Trophoblast cell (in vitro differentiated cells and primary cell): ENCODE results near the gene PDE6A.

Experiments
- DNase-seq, 2 donors: peaks; one replicate each; pipeline ENCODE4 v3.0.0-alpha.2; 2016
- H2AFZ ChIP-seq: 2 replicates; pipeline ENCODE4 v1.6.1; 2013; ENCODE audit warnings: low read length, moderate library complexity, mild to moderate bottlenecking; ENCODE audit not compliant: insufficient read depth, poor library complexity
- H2AK5ac ChIP-seq: 2 replicates; pipeline ENCODE4 v1.6.1; 2013; ENCODE audit warnings: mild to moderate bottlenecking, low read length
- H2BK120ac ChIP-seq: 2 replicates; pipeline ENCODE4 v1.6.1; 2013; ENCODE audit warnings: low read length, mild to moderate bottlenecking, moderate library complexity; ENCODE audit not compliant: insufficient read depth, poor library complexity
- H2BK12ac ChIP-seq: 2 replicates; pipeline ENCODE4 v1.6.1; 2013; ENCODE audit warnings: mild to moderate bottlenecking, low read length, moderate library complexity
- H2BK5ac ChIP-seq: 2 replicates; pipeline ENCODE4 v1.6.1; 2013; ENCODE audit warnings: low read length, low read depth, moderate library complexity, mild to moderate bottlenecking; ENCODE audit not compliant: poor library complexity
- H3K14ac ChIP-seq: 2 replicates; pipeline ENCODE4 v1.6.1; 2013; ENCODE audit warnings: mild to moderate bottlenecking, low read length
- H3K18ac ChIP-seq: 2 replicates; pipeline ENCODE4 v1.6.1; 2013; ENCODE audit warnings: mild to moderate bottlenecking, low read length
- H3K23ac ChIP-seq: 2 replicates; pipeline ENCODE4 v1.6.1; 2013; ENCODE audit warnings: low read length
- H3K27ac ChIP-seq: 2 replicates; pipeline ENCODE4 v1.5.1; 2013; ENCODE audit warnings: low read depth, mild to moderate bottlenecking, inconsistent platforms, low read length, moderate library complexity
- H3K27me3 ChIP-seq: 2 replicates; pipeline ENCODE4 v1.6.1; 2013; ENCODE audit warnings: inconsistent platforms, mild to moderate bottlenecking, low read length, moderate library complexity; ENCODE audit not compliant: insufficient read depth
- H3K36me3 ChIP-seq, 2 experiments: 1 replicate in 1 of 2; 2 replicates in 1 of 2; pipeline ENCODE4 v1.6.1; 2013; ENCODE audit warnings: low read length in 2 of 2, mild to moderate bottlenecking in 2 of 2, moderate library complexity in 1 of 2; ENCODE audit not compliant: insufficient read depth in 2 of 2, control insufficient read depth in 1 of 2
- H3K4ac ChIP-seq: 2 replicates; pipeline ENCODE4 v1.6.1; 2013; ENCODE audit warnings: low read depth, mild to moderate bottlenecking, low read length, moderate library complexity
- H3K4me1 ChIP-seq, 2 experiments: 1 replicate in 1 of 2; 2 replicates in 1 of 2; pipeline ENCODE4 v1.6.1; 2013; ENCODE audit warnings: low read length in 2 of 2, mild to moderate bottlenecking in 2 of 2, moderate library complexity in 1 of 2; ENCODE audit not compliant: insufficient read depth in 2 of 2, control insufficient read depth in 1 of 2
- H3K4me2 ChIP-seq: 2 replicates; pipeline ENCODE4 v1.6.1; 2013; ENCODE audit warnings: inconsistent platforms, mild to moderate bottlenecking, low read length, moderate library complexity
- H3K4me3 ChIP-seq: 2 replicates; pipeline ENCODE4 v1.5.1; 2013; ENCODE audit warnings: mild to moderate bottlenecking, low read depth, low read length, inconsistent platforms
- H3K79me1 ChIP-seq: one replicate; pipeline ENCODE4 v1.6.1; 2013; ENCODE audit warnings: low read length
- H3K79me2 ChIP-seq: 2 replicates; pipeline ENCODE4 v1.6.1; 2013; ENCODE audit warnings: low read length, mild to moderate bottlenecking; ENCODE audit not compliant: control insufficient read depth, insufficient read depth, poor library complexity
- H3K9ac ChIP-seq: 2 replicates; pipeline ENCODE4 v1.6.1; 2013; ENCODE audit warnings: mild to moderate bottlenecking, low read length
- H3K9me3 ChIP-seq: 2 replicates; pipeline ENCODE4 v1.6.1; 2013; ENCODE audit warnings: low read depth, mild to moderate bottlenecking, control low read depth, inconsistent platforms, low read length; ENCODE audit not compliant: insufficient read depth
- H4K12ac ChIP-seq: 2 replicates; pipeline ENCODE4 v1.6.1; 2013; ENCODE audit warnings: low read depth, mild to moderate bottlenecking, low read length, moderate library complexity
- H4K8ac ChIP-seq: 2 replicates; pipeline ENCODE4 v1.6.1; 2013; ENCODE audit warnings: low read depth, mild to moderate bottlenecking, low read length, moderate library complexity
- H4K91ac ChIP-seq: one replicate; pipeline ENCODE4 v1.6.1; 2013; ENCODE audit warnings: low read depth, mild to moderate bottlenecking, low read length, moderate library complexity
- WGBS: extraction: QIAGEN DNeasy Blood & Tissue Kit; methylation state at CpG from one replicate; pipeline ENCODE4 v1.1.7; 2013; ENCODE audit warnings: missing lambda C conversion rate; ENCODE audit not compliant: insufficient read length, insufficient coverage; ENCODE audit errors: extremely low coverage; 5-methylcytosine and 5-hydroxymethylcytosine counted together

Gene PDE6A

DNA sequence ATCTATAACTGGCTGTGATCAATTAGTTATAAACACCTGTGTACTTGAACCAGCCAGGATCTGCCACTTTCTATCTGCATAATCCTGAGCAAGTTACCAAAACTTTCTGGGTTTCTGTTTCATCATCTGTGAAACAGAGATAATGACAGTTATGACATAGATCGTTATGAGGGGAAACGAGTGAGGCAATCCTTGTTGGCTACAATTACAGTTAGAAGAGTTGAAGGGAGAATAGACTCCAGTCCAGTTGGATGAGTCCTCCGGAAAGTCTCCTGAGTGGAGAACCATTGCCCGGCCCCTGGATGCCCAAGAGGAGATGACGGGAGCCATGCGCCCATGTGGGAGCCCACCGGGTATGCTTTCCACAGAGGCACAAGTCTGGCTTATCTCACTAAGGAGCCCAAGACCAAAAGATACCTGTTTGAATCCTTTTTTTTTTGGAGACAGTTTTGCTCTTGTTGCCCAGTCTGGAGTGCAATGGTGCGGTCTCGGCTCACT is 4.5 kb downstream of the PDE6A start:
- Histone ChIP-seq H2AK5ac (no peak overlapping the region), H3K9me3 (no peaks in the 10 kb centered on the region), H3K4me3 (no peak overlapping the region), H2BK12ac (no peak overlapping the region), H4K8ac (no peak overlapping the region), H3K27ac (no peak overlapping the region), H3K27me3 (no peaks in the 10 kb centered on the region), H3K14ac (no peak overlapping the region), H2BK5ac (no peak overlapping the region), H3K4ac (no peak overlapping the region), H3K36me3 (no peaks in the 10 kb centered on the region), H4K91ac (no peak overlapping the region), H3K18ac (no peak overlapping the region), H3K79me1 (no peaks in the 10 kb centered on the region), H3K23ac (no peak overlapping the region), H3K4me2 (no peak overlapping the region), H4K12ac (no peak overlapping the region), H3K9ac (no peak overlapping the region), H3K79me2 (no peaks in the 10 kb centered on the region), H3K4me1 (peaks cover 0 to 7% of the 10 kb centered on the region in 2 experiments), H2BK120ac (no peak overlapping the region), H2AFZ (no peak overlapping the region)
- no CpG with 5 or more reads among the region's 9 CpGs for WGBS
- DNase-seq = peak; percentile 55 to 90

- Histone ChIP-seq H3K14ac (no peak overlapping the region), H3K79me1 (no peaks in the 10 kb centered on the region), H3K4me3 (no peak overlapping the region), H4K12ac (no peak overlapping the region), H3K9ac (no peak overlapping the region), H3K36me3 (no peaks in the 10 kb centered on the region), H2AK5ac (no peak overlapping the region), H3K4me1 (peaks cover 0 to 7% of the 10 kb centered on the region in 2 experiments), H2BK120ac (no peak overlapping the region), H2BK12ac (no peak overlapping the region), H3K4ac (no peak overlapping the region), H4K91ac (no peak overlapping the region), H2AFZ (no peak overlapping the region), H3K9me3 (no peaks in the 10 kb centered on the region), H3K4me2 (no peak overlapping the region), H3K18ac (no peak overlapping the region), H3K23ac (no peak overlapping the region), H3K27ac (no peak overlapping the region), H2BK5ac (no peak overlapping the region), H3K27me3 (no peaks in the 10 kb centered on the region), H4K8ac (no peak overlapping the region), H3K79me2 (no peaks in the 10 kb centered on the region)
- peak; percentile 16 to 57 for DNase-seq
- WGBS = no CpG with 5 or more reads among the region's 6 CpGs
These were observed 5.0 kb downstream of the PDE6A start for GRCh38 chr5:149939546-149939945.

DNA sequence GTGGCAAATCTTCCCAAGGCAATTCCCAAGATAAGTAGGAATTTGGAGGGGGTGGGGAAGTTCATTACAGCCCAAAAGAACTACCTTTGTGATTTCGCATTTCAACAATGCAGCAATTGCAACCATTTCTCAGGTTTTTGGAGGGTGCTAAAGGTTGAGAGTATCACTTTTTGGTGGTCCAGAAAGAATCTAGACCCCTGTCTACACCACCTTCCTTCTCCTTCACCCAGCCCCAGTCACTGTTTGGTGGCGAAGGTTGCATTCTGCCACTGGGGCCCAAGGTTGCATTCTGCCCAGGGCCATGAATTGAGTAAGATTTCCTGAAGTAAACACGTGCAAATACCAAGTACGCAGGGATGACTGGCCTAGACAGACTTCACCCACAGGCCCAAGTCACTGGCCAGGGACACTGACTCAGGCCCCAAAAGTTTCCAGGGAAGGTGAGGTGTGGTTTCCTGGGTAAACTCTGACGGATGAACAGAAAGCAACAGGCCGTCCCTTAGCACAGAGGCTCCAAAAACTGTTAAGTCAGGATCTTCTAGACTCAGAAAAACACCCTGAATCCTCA is 5.7 kb downstream of the PDE6A start:
- no peak overlapping the region for H3K9ac ChIP-seq
- H3K4me3 ChIP-seq = no peak overlapping the region
- H3K36me3 ChIP-seq = no peaks in the 10 kb centered on the region
- H3K27me3 ChIP-seq = no peaks in the 10 kb centered on the region
- no peak overlapping the region for H2BK12ac ChIP-seq
- no peaks in the 10 kb centered on the region for H3K79me2 ChIP-seq
- no peak overlapping the region for H4K8ac ChIP-seq
- no peak overlapping the region for H2AK5ac ChIP-seq
- peaks cover 0 to 7% of the 10 kb centered on the region in 2 experiments for H3K4me1 ChIP-seq
- no peaks in the 10 kb centered on the region for H3K9me3 ChIP-seq
- no peak overlapping the region for H2BK5ac ChIP-seq
- peak; percentile 94 to 97 for DNase-seq
- no peak overlapping the region for H4K91ac ChIP-seq
- no peak overlapping the region for H4K12ac ChIP-seq
- H2BK120ac ChIP-seq = no peak overlapping the region
- H2AFZ ChIP-seq = no peak overlapping the region
- H3K14ac ChIP-seq = no peak overlapping the region
- no CpG with 5 or more reads among the region's 6 CpGs for WGBS
- H3K27ac ChIP-seq = no peak overlapping the region
- no peak overlapping the region for H3K4me2 ChIP-seq
- no peak overlapping the region for H3K4ac ChIP-seq
- no peak overlapping the region for H3K18ac ChIP-seq
- H3K79me1 ChIP-seq = no peaks in the 10 kb centered on the region
- no peak overlapping the region for H3K23ac ChIP-seq

DNA sequence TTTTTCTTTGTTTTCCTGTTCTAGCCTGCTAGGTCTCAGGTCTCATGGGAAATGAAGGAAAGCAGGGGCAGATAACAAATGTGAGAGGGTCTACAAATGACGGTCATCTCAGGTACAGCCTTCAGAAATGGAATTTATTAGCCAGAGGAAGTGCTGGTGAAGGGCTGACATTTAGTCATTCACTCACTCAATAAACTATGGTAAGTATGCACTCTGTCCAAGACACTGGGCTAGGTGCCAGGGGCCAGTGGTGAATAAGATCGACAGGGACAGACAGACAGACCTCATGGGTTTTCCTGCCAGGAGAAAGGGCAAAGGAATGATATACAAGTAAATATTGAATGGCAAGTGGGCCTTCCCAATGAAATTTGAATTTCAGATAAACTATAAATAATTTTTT is 6.3 kb downstream of the PDE6A start:
- H2BK120ac ChIP-seq = no peak overlapping the region
- no peaks in the 10 kb centered on the region for H3K36me3 ChIP-seq
- H2AK5ac ChIP-seq = no peak overlapping the region
- H2AFZ ChIP-seq = no peak overlapping the region
- H4K12ac ChIP-seq = no peak overlapping the region
- H3K9me3 ChIP-seq = no peaks in the 10 kb centered on the region
- no peak overlapping the region for H4K91ac ChIP-seq
- H3K4me1 ChIP-seq = peaks cover 0 to 7% of the 10 kb centered on the region in 2 experiments
- H3K18ac ChIP-seq = no peak overlapping the region
- H3K23ac ChIP-seq = no peak overlapping the region
- no peaks in the 10 kb centered on the region for H3K79me1 ChIP-seq
- H3K79me2 ChIP-seq = no peaks in the 10 kb centered on the region
- H3K4me2 ChIP-seq = no peak overlapping the region
- no peak overlapping the region for H3K9ac ChIP-seq
- H3K4ac ChIP-seq = no peak overlapping the region
- no peak overlapping the region for H2BK12ac ChIP-seq
- H2BK5ac ChIP-seq = no peak overlapping the region
- H3K4me3 ChIP-seq = no peak overlapping the region
- H3K27ac ChIP-seq = no peak overlapping the region
- WGBS = no CpG with 5 or more reads among the region's 2 CpGs
- peak; percentile 18 to 43 for DNase-seq
- H4K8ac ChIP-seq = no peak overlapping the region
- no peaks in the 10 kb centered on the region for H3K27me3 ChIP-seq
- no peak overlapping the region for H3K14ac ChIP-seq
